Immature natural killer cell (primary cell): ENCODE results near the gene CARD10. TPM values are rescaled to one million over a fixed set of nuclear protein-coding genes. Genes with fewer than 3 reads are reported as not detected.
A peak's percentile ranks its signal among the peaks of the same experiment; 100 is the strongest.
"Not testable (repeated sequence)": the region's sequence is repeated elsewhere in the genome, so short reads cannot be mapped to it uniquely, and the experiment has no call there.

Source experiments
- DNase-seq, 3 donors: peaks; one replicate each; pipeline ENCODE4 v3.0.0; 2022; ENCODE audit warnings: mixed read lengths in 1 of 3
- H3K27ac Mint-ChIP-seq, 6 donors: one replicate each; pipeline ENCODE4 v1.8.0; 2020; ENCODE audit warnings: mixed read lengths in 6 of 6, mild to moderate bottlenecking in 5 of 6, inconsistent platforms in 4 of 6, moderate library complexity in 3 of 6
- H3K27me3 Mint-ChIP-seq, 3 donors: one replicate each; pipeline ENCODE4 v1.8.0; 2020 to 2021; ENCODE audit warnings: low read depth in 3 of 3, mild to moderate bottlenecking in 3 of 3, mixed read lengths in 3 of 3, moderate library complexity in 3 of 3, inconsistent platforms in 1 of 3
- H3K36me3 Mint-ChIP-seq, 3 donors: one replicate each; pipeline ENCODE4 v1.8.0; 2020; ENCODE audit warnings: mixed read lengths in 3 of 3, inconsistent platforms in 2 of 3, mild to moderate bottlenecking in 2 of 3
- H3K4me1 Mint-ChIP-seq, 2 donors: one replicate each; pipeline ENCODE4 v1.8.0; 2020; ENCODE audit warnings: inconsistent platforms in 2 of 2, mild to moderate bottlenecking in 2 of 2, mixed read lengths in 2 of 2, moderate library complexity in 1 of 2
- H3K4me3 Mint-ChIP-seq, 5 donors: one replicate each; pipeline ENCODE4 v1.8.0; 2020; ENCODE audit warnings: mild to moderate bottlenecking in 5 of 5, mixed read lengths in 5 of 5, inconsistent platforms in 3 of 5, moderate library complexity in 3 of 5
- H3K9me3 Mint-ChIP-seq, 6 donors: one replicate each; pipeline ENCODE4 v1.8.0; 2020; ENCODE audit warnings: mild to moderate bottlenecking in 6 of 6, mixed read lengths in 6 of 6, inconsistent platforms in 4 of 6, moderate library complexity in 3 of 6
- polyA plus RNA-seq, 3 donors: library from polyadenylated mRNA; unstranded; fragments of 300-500 nt; fragmentation: Illumina TruSeq; gene quantifications; one replicate each; pipeline ENCODE4 v1.2.3, GENCODE V29; 2021

Gene CARD10
- polyA plus RNA-seq, 3 donors from 2014 or later = 0.13 to 0.36 TPM; not detected in 1

DNA sequence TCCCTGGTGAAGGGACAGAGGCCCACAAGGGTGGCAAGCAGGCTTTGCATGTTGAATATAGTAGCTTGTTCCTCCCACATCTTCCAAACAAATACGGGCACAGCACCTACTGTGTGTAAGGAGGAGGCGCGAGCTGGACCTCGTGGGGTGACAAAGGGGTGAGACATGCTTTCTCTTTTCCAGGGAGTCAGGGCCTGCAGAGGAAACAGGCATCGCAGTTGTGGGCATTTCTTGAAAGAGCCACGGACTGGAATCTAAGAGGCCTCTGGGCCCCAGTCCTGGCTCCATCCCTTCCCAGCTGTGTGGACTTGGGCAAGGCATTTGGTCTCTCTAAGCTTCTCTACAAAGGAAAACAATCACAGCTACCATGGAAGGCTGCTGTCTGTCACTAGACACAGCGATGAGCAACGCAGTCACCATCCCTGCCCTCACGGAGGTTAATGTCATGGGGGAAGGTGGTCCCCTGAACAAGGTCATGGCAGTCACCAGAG lies 28.1 kb upstream of the CARD10 start:
- Mint-ChIP-seq H3K4me3 (no peak overlapping the region), H3K27ac (peak overlapping the region in 1 of 6 donors; percentile 40), H3K4me1 (peaks cover 7 to 9% of the 10 kb centered on the region in 2 donors), H3K27me3 (peaks cover 1 to 6% (median 6%) of the 10 kb centered on the region in 3 donors), H3K36me3 (no peaks in the 10 kb centered on the region), H3K9me3 (no peaks in the 10 kb centered on the region)
- DNase-seq = no peak

DNA sequence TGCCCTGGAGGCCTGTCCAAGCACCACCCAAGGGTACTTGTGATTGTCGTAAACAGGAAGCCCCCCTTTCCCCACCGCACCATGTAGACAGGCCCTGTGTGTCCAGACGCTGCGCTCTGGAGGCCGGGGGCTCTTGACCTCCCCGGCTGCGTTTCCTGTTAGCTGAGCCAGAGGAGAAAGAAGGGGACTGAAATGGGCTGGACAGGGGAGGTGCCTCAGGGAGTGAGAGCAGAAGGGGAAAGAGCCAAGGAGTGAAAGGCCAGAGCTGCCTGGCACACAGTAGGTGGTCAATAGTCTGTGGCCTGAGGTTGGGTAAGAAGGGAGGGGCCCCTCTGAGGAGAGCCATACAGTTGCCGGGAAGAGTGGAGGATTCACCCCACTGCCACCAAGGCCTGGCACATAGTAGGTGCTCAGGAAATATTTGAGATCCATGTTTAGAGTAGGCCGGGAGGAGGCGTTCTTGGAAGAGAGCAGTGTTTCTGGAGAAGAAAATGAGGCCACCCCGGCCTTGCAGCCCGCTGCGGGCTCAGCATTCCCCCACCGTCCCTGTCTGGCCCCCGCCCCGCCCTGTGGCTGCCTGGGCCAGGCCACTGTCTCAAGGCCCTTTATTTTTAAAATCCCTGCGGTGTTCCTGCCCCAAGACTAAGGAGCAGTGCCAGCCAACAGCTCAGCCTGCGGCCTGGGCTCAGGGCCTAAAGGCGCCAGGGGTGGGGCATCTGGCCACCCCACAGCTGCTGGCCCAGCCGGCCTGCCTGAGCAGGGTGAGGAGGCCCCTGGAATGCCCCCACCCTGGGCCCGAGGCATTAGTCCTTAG lies 27.4 kb upstream of the CARD10 start:
- peak overlapping the region in 1 of 6 donors; percentile 52 for H3K27ac Mint-ChIP-seq
- H3K36me3 Mint-ChIP-seq = no peaks in the 10 kb centered on the region
- H3K4me1 Mint-ChIP-seq = peaks cover 7 to 9% of the 10 kb centered on the region in 2 donors
- no peaks in the 10 kb centered on the region for H3K9me3 Mint-ChIP-seq
- no peak for DNase-seq
- H3K4me3 Mint-ChIP-seq = no peak overlapping the region
- H3K27me3 Mint-ChIP-seq = peaks cover 1 to 6% (median 5%) of the 10 kb centered on the region in 3 donors

DNA sequence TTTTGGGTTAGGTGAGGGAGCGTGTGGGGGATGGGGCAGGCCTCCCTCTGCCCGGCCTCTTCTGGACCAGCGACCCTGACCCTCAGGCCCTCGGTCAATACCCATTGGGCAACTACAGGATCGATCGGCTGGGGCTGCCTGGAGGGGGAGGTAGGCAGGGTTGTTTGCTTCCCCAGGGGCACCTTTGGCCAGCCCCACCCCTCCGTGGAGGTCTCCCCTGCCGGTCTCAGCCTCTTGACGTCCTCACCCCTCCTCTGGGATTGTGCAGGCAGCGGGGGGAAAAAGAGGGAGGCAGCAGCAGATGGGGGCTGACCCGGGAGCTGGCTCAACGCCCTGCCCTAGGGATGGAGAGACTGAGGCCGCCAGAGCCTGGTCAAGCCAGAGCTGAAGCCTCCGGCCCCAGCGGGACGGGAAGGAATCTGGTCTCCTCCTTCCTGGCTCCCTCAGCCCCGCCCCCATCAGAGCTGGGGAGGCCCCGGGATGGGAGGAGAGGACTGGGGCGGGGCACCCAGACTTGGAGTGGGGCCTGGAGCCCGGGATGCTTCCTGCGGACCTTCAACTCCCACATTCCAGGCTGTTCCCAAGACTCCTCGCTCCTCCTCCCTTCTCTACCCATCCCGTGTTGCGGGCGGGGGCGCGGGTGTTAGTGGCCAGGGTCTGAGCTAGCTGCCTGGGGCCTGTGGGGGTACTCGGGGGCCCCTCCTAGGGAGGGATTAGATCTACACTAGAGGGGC lies 26.7 kb upstream of the CARD10 start:
- peaks cover 9 to 11% of the 10 kb centered on the region in 2 donors for H3K4me1 Mint-ChIP-seq
- DNase-seq = no peak
- H3K4me3 Mint-ChIP-seq = no peak overlapping the region
- H3K9me3 Mint-ChIP-seq = no peaks in the 10 kb centered on the region
- peaks cover 1 to 5% (median 4%) of the 10 kb centered on the region in 3 donors for H3K27me3 Mint-ChIP-seq
- no peaks in the 10 kb centered on the region for H3K36me3 Mint-ChIP-seq
- H3K27ac Mint-ChIP-seq = no peak overlapping the region

GRCh38 chr22:37544955-37545702 lies 25.9 kb upstream of the CARD10 start:
- no peaks in the 10 kb centered on the region for H3K36me3 Mint-ChIP-seq
- H3K9me3 Mint-ChIP-seq = no peaks in the 10 kb centered on the region
- peak; percentile 39 to 49 (median 42) for DNase-seq
- peaks cover 3 to 8% (median 8%) of the 10 kb centered on the region in 3 donors for H3K27me3 Mint-ChIP-seq
- no peak overlapping the region for H3K27ac Mint-ChIP-seq
- peaks cover 16 to 18% of the 10 kb centered on the region in 2 donors for H3K4me1 Mint-ChIP-seq
- no peak overlapping the region for H3K4me3 Mint-ChIP-seq

DNA sequence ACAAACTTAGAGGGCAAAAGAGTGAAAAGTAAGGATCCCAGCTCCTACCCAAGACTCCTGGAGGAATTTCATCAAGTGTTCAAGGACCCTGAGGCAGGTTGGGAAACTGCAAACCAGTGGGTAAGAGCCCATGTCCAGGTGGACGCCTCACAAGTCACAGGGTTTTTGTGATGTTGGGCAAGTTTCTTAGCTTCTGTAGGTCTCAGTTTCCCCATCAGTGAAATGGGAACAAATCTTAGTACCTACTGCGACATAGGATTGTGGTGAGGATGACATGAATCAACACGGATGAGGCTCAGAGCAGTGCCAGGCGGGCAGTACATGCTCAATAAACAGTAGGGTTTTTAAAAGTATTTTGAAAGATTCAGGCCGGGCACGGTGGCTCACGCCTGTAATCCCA lies 23.7 kb upstream of the CARD10 start:
- peaks cover 29 to 32% of the 10 kb centered on the region in 2 donors for H3K4me1 Mint-ChIP-seq
- H3K4me3 Mint-ChIP-seq = no peak overlapping the region
- no peaks in the 10 kb centered on the region for H3K36me3 Mint-ChIP-seq
- DNase-seq = no peak
- H3K27me3 Mint-ChIP-seq = peaks cover 8 to 17% (median 11%) of the 10 kb centered on the region in 3 donors
- no peak overlapping the region for H3K27ac Mint-ChIP-seq
- no peaks in the 10 kb centered on the region for H3K9me3 Mint-ChIP-seq

- H3K27ac Mint-ChIP-seq, DNase-seq, H3K9me3 Mint-ChIP-seq, H3K36me3 Mint-ChIP-seq, H3K4me3 Mint-ChIP-seq: not testable (repeated sequence)
- peaks cover 8 to 17% (median 11%) of the 10 kb centered on the region in 3 donors for H3K27me3 Mint-ChIP-seq
- H3K4me1 Mint-ChIP-seq = peaks cover 29 to 32% of the 10 kb centered on the region in 2 donors
Observed at GRCh38 chr22:37542416-37542815, 23.2 kb upstream of the CARD10 start.

GRCh38 chr22:37539790-37540189 lies 20.6 kb upstream of the CARD10 start:
- Mint-ChIP-seq H3K27me3 (peaks cover 7 to 15% (median 10%) of the 10 kb centered on the region in 3 donors), H3K4me1 (peaks cover 22 to 23% of the 10 kb centered on the region in 2 donors)
- not testable (repeated sequence) for DNase-seq, H3K27ac Mint-ChIP-seq, H3K4me3 Mint-ChIP-seq, H3K9me3 Mint-ChIP-seq, H3K36me3 Mint-ChIP-seq

GRCh38 chr22:37538590-37539357 lies 19.6 kb upstream of the CARD10 start:
- H3K4me3 Mint-ChIP-seq = peak overlapping the region; percentile 16 to 76 (median 65)
- H3K9me3 Mint-ChIP-seq = no peaks in the 10 kb centered on the region
- peaks cover 7 to 15% (median 11%) of the 10 kb centered on the region in 3 donors for H3K27me3 Mint-ChIP-seq
- H3K4me1 Mint-ChIP-seq = peaks cover 23 to 28% of the 10 kb centered on the region in 2 donors
- H3K27ac Mint-ChIP-seq = peak overlapping the region in 2 of 6 donors; percentile 22 to 46
- no peaks in the 10 kb centered on the region for H3K36me3 Mint-ChIP-seq
- peak; percentile 85 to 89 (median 88) for DNase-seq

GRCh38 chr22:37535159-37535558 lies 15.9 kb upstream of the CARD10 start:
- Mint-ChIP-seq H3K36me3 (no peaks in the 10 kb centered on the region), H3K4me1 (peaks cover 14 to 21% of the 10 kb centered on the region in 2 donors), H3K4me3 (no peak overlapping the region), H3K9me3 (no peaks in the 10 kb centered on the region), H3K27ac (no peak overlapping the region), H3K27me3 (peaks cover 5 to 9% (median 9%) of the 10 kb centered on the region in 3 donors)
- no peak for DNase-seq

DNA sequence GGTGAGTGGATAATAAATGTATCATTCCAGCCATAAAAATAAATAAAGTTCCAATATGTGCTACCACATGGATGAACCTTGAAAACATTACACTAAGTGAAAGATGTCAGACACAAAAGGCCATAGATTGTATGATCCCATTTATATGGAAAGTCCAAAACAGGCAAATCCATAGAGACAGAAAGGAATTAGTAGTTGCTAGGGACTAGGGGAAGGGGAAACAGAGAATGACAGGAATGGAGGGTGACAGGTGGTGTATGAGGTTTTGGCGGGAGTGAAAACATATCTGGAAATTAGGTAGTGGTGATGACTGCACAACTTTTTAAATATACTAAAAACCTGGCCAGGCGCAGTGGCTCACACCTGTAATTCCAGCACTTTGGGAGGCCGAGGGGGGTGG lies 15.2 kb upstream of the CARD10 start:
- Mint-ChIP-seq H3K4me1 (peaks cover 10 to 18% of the 10 kb centered on the region in 2 donors), H3K36me3 (no peaks in the 10 kb centered on the region), H3K9me3 (no peaks in the 10 kb centered on the region), H3K4me3 (no peak overlapping the region), H3K27me3 (peaks cover 5 to 10% (median 9%) of the 10 kb centered on the region in 3 donors), H3K27ac (no peak overlapping the region)
- DNase-seq = no peak

DNA sequence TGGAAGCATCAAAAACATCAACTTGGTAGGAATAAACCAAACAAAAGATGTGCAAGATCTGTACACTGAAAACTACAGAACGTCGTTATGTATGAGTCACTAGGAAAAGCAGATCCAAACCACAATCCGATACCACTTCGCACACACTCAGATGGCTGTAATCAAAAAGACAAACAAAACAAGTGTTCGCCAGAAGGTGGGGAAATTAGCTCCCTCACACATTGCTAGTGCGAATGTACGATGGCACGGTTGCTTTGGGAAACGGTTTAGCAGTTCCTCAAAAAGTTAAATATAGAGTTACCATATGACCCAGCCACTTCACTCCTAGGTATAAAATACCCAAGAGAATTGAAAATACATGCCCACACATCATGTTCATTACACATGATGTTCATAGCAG lies 14.8 kb upstream of the CARD10 start:
- no peak for DNase-seq
- no peaks in the 10 kb centered on the region for H3K9me3 Mint-ChIP-seq
- H3K4me1 Mint-ChIP-seq = peaks cover 7 to 16% of the 10 kb centered on the region in 2 donors
- H3K27ac Mint-ChIP-seq = no peak overlapping the region
- no peak overlapping the region for H3K4me3 Mint-ChIP-seq
- peaks cover 5 to 8% (median 7%) of the 10 kb centered on the region in 3 donors for H3K27me3 Mint-ChIP-seq
- no peaks in the 10 kb centered on the region for H3K36me3 Mint-ChIP-seq

- H3K4me1 Mint-ChIP-seq = peaks cover 0 to 8% of the 10 kb centered on the region in 2 donors
- H3K9me3 Mint-ChIP-seq = peaks cover 0 to 2% (median 0%) of the 10 kb centered on the region in 6 donors
- H3K4me3 Mint-ChIP-seq = no peak overlapping the region
- H3K27me3 Mint-ChIP-seq = peaks cover 2 to 10% (median 4%) of the 10 kb centered on the region in 3 donors
- no peak for DNase-seq
- no peak overlapping the region for H3K27ac Mint-ChIP-seq
- peaks cover 0 to 4% (median 0%) of the 10 kb centered on the region in 3 donors for H3K36me3 Mint-ChIP-seq
Observed at GRCh38 chr22:37529652-37530345, 10.6 kb upstream of the CARD10 start.
